RWPE2 (cell line): Measurements from ENCODE around the gene PPP1R13B.

Experiments
- ATAC-seq: fragments of 200-7000 bp; cut with Tn5 transposase; 3 replicates; pipeline ENCODE4 v1.9.1; 2021; ENCODE audit warnings: low read depth
- DNase-seq: peaks from one replicate; pipeline ENCODE4 v3.0.0-alpha.2; 2020; ENCODE audit warnings: low spot score
- H3K27ac ChIP-seq: fragments of 450-650 bp; 2 replicates; pipeline ENCODE4 v1.5.1; 2017; ENCODE audit warnings: mild to moderate bottlenecking; ENCODE audit not compliant: poor library complexity, severe bottlenecking
- H3K27me3 ChIP-seq: fragments of 250-450 bp; sonication (Bioruptor Pico); 2 replicates; pipeline ENCODE4 v1.5.1; 2021; ENCODE audit warnings: mild to moderate bottlenecking, moderate library complexity; ENCODE audit not compliant: insufficient read depth, poor library complexity, severe bottlenecking
- H3K36me3 ChIP-seq: fragments of 250-450 bp; sonication (Bioruptor Pico); 2 replicates; pipeline ENCODE4 v1.5.1; 2020; ENCODE audit warnings: low read depth, mild to moderate bottlenecking, moderate library complexity
- H3K4me1 ChIP-seq: fragments of 250-450 bp; sonication (Bioruptor Pico); 2 replicates; pipeline ENCODE4 v1.5.1; 2021; ENCODE audit warnings: mild to moderate bottlenecking, moderate library complexity; ENCODE audit not compliant: insufficient read depth, poor library complexity, severe bottlenecking
- H3K4me3 ChIP-seq: fragments of 250-450 bp; sonication (Bioruptor Pico); 2 replicates; pipeline ENCODE4 v1.5.1; 2021; ENCODE audit warnings: mild to moderate bottlenecking, moderate library complexity; ENCODE audit not compliant: severe bottlenecking
- H3K9me3 ChIP-seq: fragments of 250-450 bp; sonication (Bioruptor Pico); 2 replicates; pipeline ENCODE4 v1.5.1; 2021; ENCODE audit warnings: mild to moderate bottlenecking, moderate library complexity; ENCODE audit not compliant: severe bottlenecking
- CTCF ChIP-seq: fragments of 450-650 bp; IDR thresholded peaks from one replicate; pipeline ENCODE4 v1.5.1; 2017; ENCODE audit warnings: mild to moderate bottlenecking, moderate library complexity; ENCODE audit not compliant: poor library complexity, severe bottlenecking

The PPP1R13B gene

GRCh38 chr14:103697206-103697602 is 150.2 kb downstream of the PPP1R13B start:
- DNase-seq (no peak), ATAC-seq (no peak)
- Histone ChIP-seq H3K4me3 (no peak overlapping the region), H3K27ac (no peak overlapping the region), H3K36me3 (peaks cover 92% of the 10 kb centered on the region), H3K9me3 (no peaks in the 10 kb centered on the region), H3K27me3 (no peaks in the 10 kb centered on the region), H3K4me1 (peaks cover 17% of the 10 kb centered on the region)
- no peak for TF ChIP-seq CTCF

DNA sequence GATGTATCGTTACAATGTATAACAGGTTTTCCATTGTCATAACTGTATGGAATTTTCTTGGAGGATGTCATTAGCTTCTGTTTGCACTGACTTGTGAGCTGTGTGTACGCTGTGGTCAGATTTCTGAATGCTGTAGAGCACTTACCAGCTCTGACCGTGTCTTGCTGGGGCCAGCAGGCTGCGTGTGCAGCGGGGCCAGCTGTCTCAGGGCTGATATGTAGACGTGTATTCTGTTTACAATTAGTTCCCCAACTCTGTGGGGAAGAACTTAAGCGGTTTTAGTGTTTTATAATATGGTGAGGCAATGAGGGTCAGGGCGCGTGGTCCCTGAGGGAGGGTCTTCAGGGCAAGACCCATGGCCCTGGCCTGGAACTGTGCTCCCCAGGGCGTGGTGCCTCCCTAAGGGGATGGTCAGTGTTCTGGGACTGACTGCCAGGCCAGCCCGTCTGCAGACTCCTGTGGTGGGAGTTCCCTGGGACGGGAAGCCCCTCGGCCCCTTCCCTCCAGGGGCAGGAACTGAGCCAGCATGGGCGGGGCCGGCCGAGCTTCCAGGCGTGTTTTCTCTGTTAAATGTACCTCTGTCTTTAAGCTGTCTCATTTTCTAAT is 150.8 kb downstream of the PPP1R13B start:
- Histone ChIP-seq H3K9me3 (no peaks in the 10 kb centered on the region), H3K4me3 (no peak overlapping the region), H3K4me1 (peaks cover 17% of the 10 kb centered on the region), H3K27ac (no peak overlapping the region), H3K36me3 (peaks cover 95% of the 10 kb centered on the region), H3K27me3 (no peaks in the 10 kb centered on the region)
- TF ChIP-seq CTCF = no peak
- DNase-seq = no peak
- ATAC-seq = peak; percentile 3; the same call in 1 of the 3 replicates

DNA sequence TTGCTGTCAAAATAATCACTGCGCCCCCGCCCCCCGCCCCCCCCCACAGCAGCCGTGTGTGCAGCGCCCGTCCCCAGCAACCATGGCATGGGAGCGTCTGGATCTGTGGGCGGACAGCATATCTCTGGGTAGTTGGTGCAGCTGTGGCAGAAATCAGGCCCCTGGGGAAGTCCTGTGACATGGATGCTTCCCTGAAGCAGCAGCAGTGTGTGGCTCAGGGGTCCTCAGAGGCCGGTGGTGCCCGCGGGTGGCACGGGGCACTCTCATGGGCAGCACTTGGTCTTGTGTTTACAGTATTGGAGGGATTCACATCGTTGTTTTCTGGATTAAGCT is 151.3 kb downstream of the PPP1R13B start:
- peaks cover 90% of the 10 kb centered on the region for H3K36me3 ChIP-seq
- no peak for ATAC-seq
- DNase-seq = no peak
- no peak overlapping the region for H3K4me3 ChIP-seq
- no peaks in the 10 kb centered on the region for H3K27me3 ChIP-seq
- TF ChIP-seq CTCF = no peak
- no peak overlapping the region for H3K27ac ChIP-seq
- no peaks in the 10 kb centered on the region for H3K9me3 ChIP-seq
- peaks cover 17% of the 10 kb centered on the region for H3K4me1 ChIP-seq

DNA sequence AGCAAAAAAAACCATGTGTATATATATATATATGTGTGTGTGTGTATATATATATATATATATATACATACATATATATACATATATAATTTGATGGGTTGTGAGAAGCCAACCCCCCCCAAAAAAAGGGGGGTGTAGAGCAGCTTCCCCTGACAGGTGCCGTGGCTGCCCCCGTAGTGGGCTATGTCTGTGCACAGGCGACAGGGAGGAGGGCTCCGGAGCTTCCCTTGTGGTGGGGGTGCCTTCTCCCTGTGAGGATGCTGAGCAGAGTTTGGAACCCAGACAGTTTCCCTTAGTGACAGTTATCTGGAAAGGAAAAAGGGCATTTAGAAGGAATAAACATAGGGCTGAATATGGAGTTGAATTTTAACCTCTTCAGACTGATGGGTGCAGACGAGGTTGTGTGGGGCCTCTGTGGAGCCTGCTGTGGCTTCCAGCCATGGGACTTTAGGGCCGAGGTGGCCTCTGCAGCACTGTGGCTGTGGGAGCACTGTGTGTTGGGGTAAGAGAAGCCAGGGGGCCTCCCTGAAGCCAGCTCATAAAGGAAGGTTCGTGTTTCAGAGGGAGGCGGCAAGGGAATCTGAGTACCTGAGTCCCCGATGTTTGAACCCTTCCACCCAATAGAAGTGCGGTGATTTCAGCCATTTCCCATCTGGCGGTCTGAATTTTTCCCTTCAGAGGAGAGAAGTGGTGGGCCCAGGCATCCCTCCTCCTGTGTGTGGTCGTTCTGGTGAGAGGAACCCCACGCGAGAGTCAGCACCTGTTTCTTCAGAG is 151.9 kb downstream of the PPP1R13B start:
- H3K27ac ChIP-seq = no peak overlapping the region

More for the DNA sequence above, 151.9 kb downstream of the PPP1R13B start:
- peaks cover 90% of the 10 kb centered on the region for H3K36me3 ChIP-seq
- peaks cover 17% of the 10 kb centered on the region for H3K4me1 ChIP-seq
- no peak overlapping the region for H3K4me3 ChIP-seq
- H3K27me3 ChIP-seq = no peaks in the 10 kb centered on the region
- ATAC-seq = no peak
- TF ChIP-seq CTCF = no peak
- no peak for DNase-seq
- no peaks in the 10 kb centered on the region for H3K9me3 ChIP-seq
